DND-41 (cell line): ENCODE data around the gene SPATS2.

Experiments used
- EZH2 ChIP-seq: IDR thresholded peaks from 3 replicates; pipeline ENCODE4 v1.6.1; 2012; ENCODE audit warnings: borderline replicate concordance, low read depth, mild to moderate bottlenecking, moderate library complexity, low read length, inconsistent platforms; ENCODE audit not compliant: severe bottlenecking
- TF ChIP-seq, protein P1 (sequence below): IDR thresholded peaks from 2 replicates; pipeline ENCODE4 v1.5.1; 2012; ENCODE audit warnings: borderline replicate concordance, low read length, moderate library complexity, mild to moderate bottlenecking; ENCODE audit not compliant: poor library complexity, severe bottlenecking; ENCODE audit errors: extremely low read depth

GRCh38 chr12:49461221-49461620 lies 94.0 kb downstream of the SPATS2 start:
- TF ChIP-seq, protein P1, sequence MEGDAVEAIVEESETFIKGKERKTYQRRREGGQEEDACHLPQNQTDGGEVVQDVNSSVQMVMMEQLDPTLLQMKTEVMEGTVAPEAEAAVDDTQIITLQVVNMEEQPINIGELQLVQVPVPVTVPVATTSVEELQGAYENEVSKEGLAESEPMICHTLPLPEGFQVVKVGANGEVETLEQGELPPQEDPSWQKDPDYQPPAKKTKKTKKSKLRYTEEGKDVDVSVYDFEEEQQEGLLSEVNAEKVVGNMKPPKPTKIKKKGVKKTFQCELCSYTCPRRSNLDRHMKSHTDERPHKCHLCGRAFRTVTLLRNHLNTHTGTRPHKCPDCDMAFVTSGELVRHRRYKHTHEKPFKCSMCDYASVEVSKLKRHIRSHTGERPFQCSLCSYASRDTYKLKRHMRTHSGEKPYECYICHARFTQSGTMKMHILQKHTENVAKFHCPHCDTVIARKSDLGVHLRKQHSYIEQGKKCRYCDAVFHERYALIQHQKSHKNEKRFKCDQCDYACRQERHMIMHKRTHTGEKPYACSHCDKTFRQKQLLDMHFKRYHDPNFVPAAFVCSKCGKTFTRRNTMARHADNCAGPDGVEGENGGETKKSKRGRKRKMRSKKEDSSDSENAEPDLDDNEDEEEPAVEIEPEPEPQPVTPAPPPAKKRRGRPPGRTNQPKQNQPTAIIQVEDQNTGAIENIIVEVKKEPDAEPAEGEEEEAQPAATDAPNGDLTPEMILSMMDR: no peak
- no peak for TF ChIP-seq EZH2
